NCI-H1694 treated with DMSO at 0.1 percent for 48 hours (cell line): ENCODE measurements around the gene MAP3K19.
A peak's percentile ranks its signal among the peaks of the same experiment; 100 is the strongest.
"Not testable (repeated sequence)": the region's sequence is repeated elsewhere in the genome, so short reads cannot be mapped to it uniquely, and the experiment has no call there.

ENCODE experiments used
- DNase-seq: peaks from one replicate; lab custom pipeline; 2025; lab: John Stamatoyannopoulos, UW

The MAP3K19 gene

GRCh38 chr2:135052042-135052876 lies 5.0 kb upstream of the MAP3K19 start, which contains the start of gene RAB3GAP1:
RAB3GAP1 (plus strand) TSS chr2:135052292; CDS start chr2:135052308, 16 bp downstream.
- peak; percentile 62 for DNase-seq

GRCh38 chr2:135050684-135051083 lies 3.4 kb upstream of the MAP3K19 start:
- DNase-seq: no peak

DNA sequence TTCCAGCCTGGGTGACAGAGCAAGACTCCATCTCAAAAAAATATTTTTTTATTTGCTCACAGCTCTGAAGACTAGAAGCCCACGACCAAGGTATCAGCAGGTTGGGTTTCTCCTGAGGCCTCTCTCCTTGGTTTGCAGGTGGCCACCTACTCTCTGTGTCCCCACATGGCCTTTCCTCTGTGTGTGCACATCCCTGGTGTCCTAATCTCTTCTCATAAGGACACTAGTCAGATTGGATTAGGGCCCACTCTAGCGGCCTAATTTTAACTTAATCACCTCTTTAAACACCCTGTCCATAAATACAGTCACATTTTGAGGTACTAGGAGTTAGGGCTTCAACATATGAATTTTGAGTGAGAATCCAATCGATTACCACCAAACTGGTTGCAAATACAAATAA lies 2.9 kb upstream of the MAP3K19 start:
- DNase-seq: no peak

- no peak for DNase-seq
Observed at GRCh38 chr2:135048122-135048521, 875 bp upstream of the MAP3K19 start.

DNA sequence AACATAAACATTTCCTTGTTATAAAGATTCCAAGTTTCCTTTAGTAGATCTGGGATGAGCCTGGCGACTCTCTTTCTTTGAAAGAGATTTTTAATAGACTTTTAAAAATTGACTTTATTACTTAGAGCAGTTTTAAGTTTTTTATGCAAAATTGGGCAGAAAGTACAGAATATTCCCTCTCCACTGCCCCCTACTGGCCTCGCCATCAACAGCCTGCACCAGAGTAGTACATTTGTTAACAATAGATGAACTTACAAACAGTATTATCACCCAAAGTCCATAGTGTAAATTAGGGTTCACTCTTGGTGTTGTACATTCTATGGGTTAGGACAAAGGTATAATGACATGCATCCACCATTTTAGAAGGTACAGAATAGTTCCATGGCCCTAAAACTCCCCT lies 3.9 kb downstream of the MAP3K19 start:
- DNase-seq: no peak

DNA sequence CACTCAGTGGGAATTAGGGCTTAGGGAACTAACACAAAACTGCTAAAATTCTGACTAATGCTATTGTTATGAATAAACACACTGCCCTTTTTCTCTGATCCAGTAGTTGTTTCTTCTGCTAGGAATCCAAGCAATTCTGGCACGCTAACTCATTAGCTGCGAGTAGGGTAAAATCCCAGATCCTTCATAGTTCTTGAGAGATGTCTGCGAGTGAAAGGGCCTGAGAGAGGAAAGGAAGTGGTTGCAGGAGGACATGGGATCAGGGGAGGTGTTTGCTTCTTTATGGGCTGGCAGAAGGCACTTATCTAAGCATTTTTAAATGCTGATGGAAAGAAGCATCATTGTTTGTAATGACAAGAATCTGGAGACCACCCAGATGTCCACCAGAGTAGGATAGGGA lies 9.4 kb downstream of the MAP3K19 start:
- DNase-seq: no peak

GRCh38 chr2:135033216-135033615 lies 14.0 kb downstream of the MAP3K19 start:
- not testable (repeated sequence) for DNase-seq

DNA sequence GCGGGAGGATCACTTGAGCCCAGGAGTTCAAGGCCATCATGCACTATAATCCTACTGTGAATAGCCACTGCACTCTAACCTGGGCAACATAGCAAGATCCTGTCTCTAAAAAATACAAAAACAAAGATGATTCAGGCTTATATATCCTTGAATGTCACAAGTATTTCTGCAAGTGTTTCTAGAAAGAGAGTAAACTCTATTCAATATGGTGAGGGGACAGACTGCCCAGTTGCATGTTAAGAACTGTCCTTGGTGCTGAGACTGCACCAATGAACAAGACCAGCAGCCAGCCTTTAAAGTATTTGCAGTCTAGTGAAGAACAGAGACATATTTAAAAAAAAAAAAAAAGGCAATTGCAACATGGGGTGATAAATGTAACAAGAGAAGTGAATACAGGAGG lies 16.4 kb downstream of the MAP3K19 start:
- DNase-seq: no peak

GRCh38 chr2:135029481-135030134 lies 17.6 kb downstream of the MAP3K19 start:
- DNase-seq: no peak

GRCh38 chr2:135023886-135024485 lies 23.3 kb downstream of the MAP3K19 start:
- no peak for DNase-seq

DNA sequence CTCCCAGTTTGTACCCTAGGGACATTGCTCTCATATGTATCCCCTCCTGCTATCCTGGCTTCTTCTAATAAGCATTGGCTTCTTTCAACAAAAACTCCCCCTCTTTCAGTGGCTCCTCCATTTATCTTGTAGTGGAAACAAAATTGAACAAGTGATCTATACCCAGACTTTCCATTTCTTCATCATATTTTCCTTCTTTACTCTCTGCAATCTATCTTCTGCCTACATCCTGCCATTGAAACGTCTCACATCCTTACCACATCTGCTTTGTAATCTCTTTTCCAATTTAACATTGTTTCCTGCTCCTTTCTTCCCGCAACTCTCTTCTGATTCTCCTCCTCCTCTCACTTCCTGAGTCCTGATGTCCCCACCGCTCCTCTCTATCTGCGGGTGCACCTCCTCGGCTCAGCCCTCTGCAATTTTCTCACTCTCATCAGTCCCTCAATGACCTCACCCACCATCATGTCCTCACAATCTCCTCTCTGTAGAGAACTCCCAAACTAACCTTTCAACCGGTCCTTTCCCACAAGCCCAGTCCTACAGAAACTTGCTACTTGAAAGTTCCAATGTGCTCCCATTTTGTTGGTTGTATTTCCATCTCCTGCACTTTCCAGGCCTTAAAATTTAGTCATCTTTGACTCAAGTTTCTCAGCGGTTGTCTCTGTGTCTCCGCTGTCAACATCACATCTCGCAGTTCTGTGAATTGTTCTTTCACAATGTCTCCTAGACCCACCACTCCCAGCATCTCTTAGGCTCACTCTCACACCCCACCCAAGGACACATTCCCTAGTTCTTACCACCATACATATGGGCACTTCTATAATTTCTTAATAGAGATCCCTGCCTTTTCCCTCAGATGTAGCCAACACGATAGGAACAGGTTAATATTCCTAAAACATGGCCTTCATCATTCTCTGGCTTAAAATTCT lies 24.0 kb downstream of the MAP3K19 start:
- no peak for DNase-seq

DNA sequence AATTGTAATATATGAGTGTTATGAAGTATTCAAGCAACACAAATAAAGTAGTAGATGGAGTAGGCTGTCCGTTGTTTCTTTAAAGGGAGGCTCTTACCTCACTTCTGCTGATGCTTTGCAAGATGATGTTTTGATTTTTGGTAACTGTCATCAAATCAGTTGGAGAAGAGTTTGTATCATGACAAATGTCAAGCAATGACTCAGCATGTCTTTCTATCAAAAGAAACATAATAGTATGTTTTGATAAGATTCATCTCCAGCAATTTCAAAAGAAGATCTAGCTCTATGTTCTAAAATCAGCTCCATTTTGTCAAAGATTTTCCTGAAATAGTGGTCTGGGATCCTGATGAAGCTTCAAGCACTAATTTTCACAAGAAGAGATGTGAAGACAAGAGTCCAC lies 25.6 kb downstream of the MAP3K19 start:
- DNase-seq: no peak

- no peak for DNase-seq
Observed at GRCh38 chr2:135011633-135012032, 35.6 kb downstream of the MAP3K19 start.

- no peak for DNase-seq
Observed at GRCh38 chr2:135010200-135010942, 36.9 kb downstream of the MAP3K19 start.

DNA sequence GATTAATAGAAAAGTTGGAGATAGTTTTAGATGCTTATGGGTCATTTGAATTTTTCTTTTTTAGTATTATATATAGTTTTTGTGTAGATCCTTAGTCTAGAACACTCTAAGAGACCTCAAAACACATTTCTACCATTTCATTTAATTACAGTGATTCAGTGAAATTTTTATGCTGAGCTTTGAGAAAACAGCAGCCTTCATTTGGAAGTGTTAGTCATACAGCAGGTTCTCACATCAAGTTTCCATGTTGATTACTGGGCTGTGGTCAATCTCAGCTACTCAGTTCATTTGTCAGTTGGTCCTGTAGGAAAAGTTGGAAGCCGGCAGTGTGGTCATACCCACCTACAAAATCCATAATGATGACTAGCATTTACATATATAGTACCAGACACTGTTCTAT lies 37.9 kb downstream of the MAP3K19 start:
- DNase-seq: no peak

DNA sequence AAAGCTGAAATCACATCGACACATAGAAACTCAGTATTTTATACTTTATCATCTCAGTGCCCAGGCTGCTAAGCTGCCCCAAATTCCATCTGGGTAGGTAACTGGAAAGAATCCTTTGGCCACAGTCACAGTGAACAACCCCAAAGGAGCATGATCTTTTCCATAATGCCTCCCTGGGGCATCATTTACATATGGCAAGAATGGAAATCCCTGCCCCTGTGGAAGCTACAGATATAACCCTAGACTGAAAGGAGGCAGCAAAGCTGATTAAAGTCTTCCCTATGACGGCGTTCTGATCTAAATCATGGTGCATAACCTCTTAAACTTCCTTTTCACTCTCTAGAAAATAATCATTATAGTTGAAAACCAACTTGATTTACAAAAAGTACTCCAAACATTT lies 41.5 kb downstream of the MAP3K19 start:
- DNase-seq: no peak

DNA sequence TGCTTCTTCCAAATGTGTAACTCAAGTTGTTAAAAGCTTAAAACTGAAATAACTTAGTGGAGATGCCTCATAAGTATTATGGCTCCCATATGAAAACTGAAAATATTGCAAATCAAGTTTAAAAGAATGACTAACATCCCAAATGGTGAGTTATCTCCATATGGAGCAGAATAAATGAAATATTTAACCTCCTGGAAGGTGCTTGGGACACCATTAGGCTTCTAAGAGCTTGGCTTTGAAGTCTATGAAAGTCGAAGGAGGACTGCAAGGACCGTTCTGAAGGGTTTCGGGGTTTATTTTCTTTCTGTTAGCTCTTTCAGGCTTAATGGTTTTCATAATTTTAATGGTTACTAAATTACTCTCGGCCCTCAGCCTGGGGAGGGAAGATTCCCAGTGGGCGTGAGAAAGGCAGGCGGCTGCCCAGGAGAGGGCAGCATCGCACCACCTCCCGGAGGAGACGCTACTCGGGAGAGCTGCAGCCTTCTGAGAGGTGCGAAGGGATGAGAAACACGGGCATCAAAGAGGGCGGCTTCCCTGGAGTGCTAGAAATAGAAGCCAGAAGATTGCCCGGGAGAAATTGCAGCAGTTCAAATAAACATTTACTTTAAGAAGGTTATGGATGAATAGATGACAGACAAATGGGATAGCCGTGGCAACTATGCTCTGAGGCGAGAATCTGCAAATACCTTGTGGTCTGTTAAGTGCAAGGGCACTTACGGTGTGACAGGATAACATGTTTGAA lies 43.1 kb downstream of the MAP3K19 start:
- peak; percentile 62 for DNase-seq

GRCh38 chr2:135002836-135003235 lies 44.4 kb downstream of the MAP3K19 start:
- no peak for DNase-seq

DNA sequence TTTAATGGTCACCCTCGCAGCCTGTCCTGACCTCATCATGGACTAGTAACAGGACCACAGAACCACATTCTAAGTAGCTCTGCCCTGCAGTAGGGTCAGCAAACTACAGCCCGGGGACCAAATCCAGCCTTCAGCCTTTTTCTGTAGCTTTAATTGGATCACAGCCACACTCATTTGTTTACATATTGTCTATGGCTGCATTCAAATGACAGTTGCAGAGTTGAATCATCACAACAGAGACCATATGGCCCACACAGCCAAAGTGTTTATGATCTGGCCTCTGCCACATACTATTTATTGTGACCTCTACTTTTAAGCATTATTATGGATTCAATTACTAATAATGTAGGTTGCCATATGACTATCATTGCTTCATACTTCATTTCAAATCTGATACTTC lies 47.7 kb downstream of the MAP3K19 start:
- DNase-seq: peak; percentile 82

DNA sequence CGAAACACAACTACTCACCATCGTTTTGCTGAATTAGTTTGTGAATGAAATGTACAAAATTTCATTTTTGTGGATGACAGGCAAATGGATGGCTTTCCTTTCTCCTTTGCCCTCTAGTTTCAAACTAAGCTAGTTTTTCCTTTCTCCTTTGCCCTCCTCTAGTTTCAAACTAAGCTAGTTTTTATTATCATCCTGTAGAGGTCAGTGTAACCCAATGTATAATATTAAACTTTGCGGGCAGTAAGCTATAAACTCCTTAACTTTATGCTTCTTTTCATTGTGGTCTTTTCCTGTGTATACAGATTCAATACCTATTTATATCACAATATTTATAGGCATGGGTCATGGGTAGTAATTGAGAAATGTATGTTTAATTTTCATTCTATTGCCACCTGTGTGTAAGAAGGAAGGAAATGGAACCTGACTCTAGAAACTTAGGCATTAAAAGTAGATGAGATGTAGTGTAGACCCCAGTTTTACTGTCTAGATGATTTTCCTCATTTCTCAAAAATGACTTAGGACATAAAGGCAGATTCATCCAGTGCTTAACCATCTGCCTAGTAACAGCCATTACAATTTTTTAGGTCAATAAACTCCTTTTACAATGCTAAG lies 58.1 kb downstream of the MAP3K19 start:
- peak; percentile 75 for DNase-seq
